ENCODE data around the gene KREMEN2.

The KREMEN2 gene

DNA sequence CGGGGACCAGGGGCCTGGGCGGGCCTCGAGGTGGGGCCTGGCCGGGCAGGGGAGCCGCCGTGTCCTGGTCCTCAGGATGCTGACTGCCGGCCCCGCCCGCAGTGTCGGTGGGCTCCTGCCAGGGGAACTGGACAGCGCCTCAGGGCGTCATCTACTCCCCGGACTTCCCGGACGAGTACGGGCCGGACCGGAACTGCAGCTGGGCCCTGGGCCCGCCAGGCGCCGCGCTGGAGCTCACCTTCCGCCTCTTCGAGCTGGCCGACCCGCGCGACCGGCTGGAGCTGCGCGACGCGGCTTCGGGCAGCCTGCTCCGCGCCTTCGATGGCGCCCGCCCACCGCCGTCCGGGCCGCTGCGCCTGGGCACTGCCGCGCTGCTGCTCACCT is 2.7 kb downstream of the KREMEN2 start:
- DNase-seq: no peak

DNA sequence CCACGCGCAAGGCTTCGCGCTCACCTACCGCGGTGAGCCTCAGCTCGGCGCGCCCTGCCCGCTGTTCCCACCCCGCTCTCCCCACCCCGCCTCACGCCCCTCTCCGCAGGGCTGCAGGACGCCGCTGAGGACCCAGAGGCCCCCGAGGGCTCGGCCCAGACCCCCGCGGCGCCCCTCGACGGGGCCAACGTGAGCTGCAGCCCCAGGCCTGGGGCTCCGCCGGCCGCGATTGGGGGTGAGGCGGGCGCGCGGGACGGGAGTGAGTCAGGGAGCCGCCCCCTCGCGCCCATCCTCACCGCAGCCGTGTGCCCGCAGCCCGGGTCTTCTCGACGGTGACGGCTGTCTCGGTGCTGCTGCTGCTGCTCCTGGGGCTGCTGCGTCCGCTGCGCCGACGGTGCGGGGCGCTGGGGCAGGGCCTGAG is 3.1 kb downstream of the KREMEN2 start:
- DNase-seq: no peak

DNA sequence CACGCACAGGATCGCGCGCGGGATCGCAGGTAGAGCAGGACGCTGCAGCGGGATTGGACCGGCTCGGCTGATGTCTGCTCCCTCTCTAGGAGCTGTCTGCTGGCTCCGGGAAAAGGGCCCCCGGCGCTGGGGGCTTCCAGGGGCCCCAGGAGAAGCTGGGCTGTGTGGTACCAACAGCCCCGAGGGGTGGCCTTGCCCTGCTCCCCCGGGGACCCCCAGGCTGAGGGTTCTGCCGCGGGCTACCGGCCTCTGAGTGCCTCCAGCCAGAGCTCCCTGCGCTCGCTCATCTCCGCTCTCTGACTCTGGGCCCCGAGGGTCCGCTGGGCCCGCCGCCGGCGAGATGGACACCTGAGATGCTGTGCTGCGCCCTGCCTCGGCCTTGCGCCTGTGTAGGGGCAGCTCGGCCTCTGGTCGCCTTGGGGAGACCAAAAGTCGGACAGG is 3.7 kb downstream of the KREMEN2 start:
- no peak for DNase-seq

- DNase-seq: peak; percentile 14
Measured at GRCh38 chr16:2968368-2968737, 4.3 kb downstream of the KREMEN2 start.

GRCh38 chr16:2968738-2969544 is 4.9 kb downstream of the KREMEN2 start, which contains the start of gene PAQR4:
Gene PAQR4, plus strand, starts transcription at chr16:2969348. Its CDS starts 327 bp downstream, at chr16:2969675.
- peak; percentile 75 for DNase-seq

- no peak for DNase-seq
Measured at GRCh38 chr16:2969545-2970521, 5.8 kb downstream of the KREMEN2 start.

GRCh38 chr16:2970563-2970962 is 6.5 kb downstream of the KREMEN2 start:
- DNase-seq: peak; percentile 9

DNA sequence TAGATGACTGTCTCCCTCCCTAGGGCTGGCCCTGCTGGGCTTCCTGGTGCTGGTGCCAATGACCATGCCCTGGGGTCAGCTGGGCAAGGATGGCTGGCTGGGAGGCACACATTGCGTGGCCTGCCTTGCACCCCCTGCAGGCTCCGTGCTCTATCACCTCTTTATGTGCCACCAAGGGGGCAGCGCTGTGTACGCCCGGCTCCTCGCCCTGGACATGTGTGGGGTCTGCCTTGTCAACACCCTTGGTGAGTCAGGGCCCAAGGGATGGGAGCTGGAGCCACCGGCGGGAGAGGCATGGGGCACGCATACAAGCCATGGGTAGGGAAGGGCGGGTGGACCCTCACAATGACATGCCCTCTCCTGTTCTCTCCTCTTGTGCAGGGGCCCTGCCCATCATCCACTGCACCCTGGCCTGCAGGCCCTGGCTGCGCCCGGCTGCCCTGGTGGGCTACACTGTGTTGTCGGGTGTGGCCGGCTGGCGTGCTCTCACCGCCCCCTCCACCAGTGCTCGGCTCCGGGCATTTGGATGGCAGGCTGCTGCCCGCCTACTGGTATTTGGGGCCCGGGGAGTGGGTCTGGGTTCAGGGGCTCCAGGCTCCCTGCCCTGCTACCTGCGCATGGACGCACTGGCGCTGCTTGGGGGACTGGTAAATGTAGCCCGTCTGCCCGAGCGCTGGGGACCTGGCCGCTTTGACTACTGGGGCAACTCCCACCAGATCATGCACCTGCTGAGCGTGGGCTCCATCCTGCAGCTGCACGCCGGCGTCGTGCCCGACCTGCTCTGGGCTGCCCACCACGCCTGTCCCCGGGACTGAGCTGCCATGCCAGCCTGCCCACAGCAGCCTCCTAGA is 7.3 kb downstream of the KREMEN2 start:
- no peak for DNase-seq

GRCh38 chr16:2971985-2972784 is 8.1 kb downstream of the KREMEN2 start:
- DNase-seq: no peak

DNA sequence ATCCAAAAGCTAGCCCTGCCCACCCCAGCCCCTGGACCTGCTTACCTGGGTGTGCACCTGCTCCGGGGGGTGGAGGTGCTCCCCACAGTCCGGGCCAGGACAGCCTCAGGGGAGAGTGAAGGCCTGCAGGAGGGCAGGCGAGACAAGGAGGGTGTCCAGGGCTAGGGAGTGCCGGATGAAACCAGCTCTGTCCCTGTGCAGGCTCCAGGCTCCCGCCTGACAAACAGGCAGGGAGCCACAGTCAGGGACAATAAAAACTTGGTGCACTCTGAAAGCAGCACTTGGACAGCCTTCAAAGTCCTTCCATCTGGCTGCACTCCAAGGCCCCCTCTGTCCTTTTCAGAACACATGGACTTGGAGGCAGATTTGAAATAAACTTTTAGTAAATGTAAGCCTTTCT is 9.0 kb downstream of the KREMEN2 start:
- no peak for DNase-seq

DNA sequence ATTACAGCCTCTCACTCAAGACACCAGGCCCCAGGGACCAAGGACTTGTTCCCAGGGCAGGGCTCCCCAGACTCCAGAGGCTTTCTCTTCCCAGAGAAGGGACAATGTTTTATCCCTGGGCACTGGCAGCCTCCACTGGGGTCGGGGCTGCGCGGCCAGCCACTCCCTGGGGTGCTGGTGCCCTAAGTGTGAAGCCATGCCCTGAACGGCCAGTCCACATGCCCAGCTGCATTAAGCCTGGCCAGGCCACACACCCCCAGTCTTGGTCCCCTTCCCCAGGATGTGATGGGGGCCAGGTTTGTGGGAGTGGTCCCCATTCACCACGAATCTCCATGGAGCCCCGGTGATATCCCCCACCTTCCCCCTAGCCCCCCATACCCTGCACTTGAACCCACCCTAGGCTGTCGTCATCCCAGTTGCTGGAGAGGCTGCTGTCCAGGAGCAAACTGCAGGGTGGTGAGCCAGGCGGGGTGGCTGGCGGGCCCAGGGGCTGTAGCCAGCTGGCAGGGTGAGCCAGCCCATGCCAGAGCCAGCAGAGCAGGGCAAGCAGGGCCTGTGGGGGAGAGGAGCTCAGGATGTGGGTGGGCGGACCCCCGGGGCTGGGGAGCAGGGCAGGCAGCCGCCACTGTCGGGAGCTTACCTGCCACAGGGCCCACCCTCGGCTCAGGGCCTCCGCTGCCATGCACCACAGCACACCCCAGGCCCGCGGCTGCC is 9.7 kb downstream of the KREMEN2 start:
- DNase-seq: no peak

- DNase-seq: no peak
Measured at GRCh38 chr16:2974319-2975056, 10.4 kb downstream of the KREMEN2 start.

DNA sequence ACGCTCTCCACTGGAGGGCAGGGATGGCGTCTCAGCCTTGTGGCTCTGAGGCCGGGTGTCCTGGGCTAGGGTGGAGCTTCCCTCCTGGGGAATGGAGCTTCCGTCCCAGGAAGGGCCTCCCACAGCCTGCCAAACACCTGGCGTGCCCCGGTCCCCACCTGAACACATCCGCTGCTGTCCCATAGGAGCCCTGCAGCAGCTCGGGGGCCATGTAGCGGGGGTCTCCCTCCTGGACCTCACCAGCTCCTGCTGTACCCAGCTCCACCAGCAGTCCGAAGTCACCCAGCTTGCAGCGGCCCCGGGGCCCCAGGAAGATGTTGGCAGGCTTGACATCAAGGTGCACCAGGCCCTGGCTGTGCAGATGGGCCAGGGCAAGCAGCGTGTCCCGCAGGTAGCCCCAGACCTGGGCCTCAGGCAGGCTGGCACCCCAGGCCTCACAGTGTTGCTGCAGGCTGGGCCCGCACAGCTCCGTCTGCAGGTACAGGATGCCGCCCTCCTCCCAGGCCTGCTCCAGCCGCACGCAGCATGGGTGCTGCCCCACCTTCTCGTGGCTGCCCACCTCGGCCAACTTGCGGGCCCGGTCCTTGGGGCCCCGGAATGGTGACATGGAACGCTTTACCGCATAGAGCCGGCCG is 11.2 kb downstream of the KREMEN2 start:
- no peak for DNase-seq

DNA sequence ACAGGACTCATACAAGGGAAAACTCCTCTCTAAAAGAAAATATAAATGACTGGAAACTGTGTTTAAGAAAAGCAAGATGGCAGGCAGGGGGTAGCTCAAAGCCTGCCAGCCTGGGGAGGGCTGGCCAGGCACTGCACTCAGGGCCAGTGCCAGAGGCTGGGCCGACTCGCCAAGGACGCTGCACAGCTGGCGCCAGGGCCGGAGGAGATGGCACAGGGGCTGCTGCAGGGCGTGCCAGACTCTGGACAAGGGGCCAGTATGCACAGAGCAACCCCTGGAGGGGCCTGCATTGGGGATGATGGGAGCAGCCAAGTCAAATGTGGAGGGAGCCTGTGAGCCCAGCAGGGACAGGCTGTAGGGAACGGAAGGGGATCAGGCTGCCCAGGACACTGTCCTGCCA is 12.1 kb downstream of the KREMEN2 start:
- DNase-seq: no peak

- no peak for DNase-seq
Measured at GRCh38 chr16:2976673-2977072, 12.6 kb downstream of the KREMEN2 start.

GRCh38 chr16:2977440-2977839 is 13.4 kb downstream of the KREMEN2 start:
- DNase-seq: no peak

DNA sequence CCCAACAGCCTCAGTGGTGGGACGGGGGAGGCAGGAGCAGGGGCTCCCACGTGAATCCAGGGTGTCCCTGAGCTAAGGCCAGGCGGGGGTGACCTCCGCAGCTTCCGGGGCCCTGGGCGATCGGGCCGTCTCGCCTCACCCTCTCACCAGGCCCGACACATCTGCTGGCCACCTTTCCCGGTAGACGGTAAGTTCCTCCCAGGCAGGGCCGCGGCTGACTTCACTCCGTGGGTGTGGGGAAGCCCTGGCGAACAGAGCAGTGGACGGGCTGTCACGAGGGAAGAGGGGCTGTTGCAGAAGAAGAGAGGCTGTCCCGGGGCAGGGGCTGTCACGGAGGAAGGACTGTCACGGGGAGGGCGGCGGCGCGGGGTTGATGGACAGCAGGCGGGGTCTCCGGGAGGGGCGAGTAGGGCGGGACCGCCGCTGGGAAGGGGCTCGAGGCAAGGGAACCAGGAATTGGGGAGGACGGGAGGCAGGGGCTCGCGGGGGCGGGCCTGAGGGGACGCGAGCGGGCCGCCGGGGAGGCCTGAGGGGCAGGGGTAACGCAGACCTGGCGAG is 15.7 kb downstream of the KREMEN2 start:
- no peak for DNase-seq

DNA sequence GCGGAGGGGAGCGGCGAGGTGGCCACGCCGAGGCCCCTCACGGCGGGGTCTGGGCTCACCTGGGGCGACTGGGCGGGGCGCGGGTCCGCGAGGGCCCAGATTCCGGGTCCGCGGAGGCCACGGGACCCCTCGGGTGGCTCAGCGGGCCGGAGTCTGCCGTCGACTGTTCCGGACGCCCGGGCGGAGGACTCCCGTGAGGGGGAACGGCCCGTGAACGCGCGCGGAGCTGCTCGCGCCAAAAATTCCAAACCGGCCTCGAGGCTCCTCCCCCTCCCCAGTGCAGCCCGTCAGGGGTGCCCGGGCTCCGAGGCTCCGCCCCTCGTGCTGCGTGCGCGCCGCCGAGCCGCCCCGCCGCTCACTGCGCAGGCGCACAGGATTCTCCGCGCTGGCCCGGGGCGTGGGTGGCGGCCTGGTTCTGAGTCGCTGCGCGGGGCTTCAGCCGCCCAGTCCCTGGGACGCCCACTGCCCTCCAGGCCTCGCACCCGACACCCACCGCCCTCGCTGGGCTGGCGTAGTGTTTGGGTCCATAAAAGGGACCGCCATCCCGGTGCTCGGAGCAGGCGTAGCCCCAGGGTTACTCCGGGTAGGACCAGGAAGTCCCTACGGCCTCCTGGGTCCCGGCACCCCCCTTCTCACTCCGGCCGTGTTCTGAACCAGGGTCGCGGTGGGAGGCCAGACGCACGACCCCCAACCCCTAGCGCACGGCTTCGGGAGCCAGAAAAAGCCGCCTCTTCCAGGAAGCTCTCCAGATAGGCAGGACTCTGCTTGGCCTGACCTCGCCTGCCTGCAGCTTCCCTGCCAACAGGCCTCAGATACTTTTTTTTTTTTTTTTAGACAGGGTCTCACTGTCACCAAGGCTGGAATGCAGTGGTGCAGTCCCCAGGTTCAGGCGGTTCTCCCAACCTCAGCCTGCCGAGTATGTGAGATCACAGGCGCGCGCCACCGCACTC is 16.4 kb downstream of the KREMEN2 start, which contains the start of gene PKMYT1:
PKMYT1 (minus strand) TSS at position 220 of the 950 bp plus-strand sequence. CDS start 789 bp downstream, outside the sequence.
- DNase-seq: peak; percentile 37
